Measurements from ENCODE around the gene HCN1. TPM values are rescaled to one million over a fixed set of nuclear protein-coding genes. Genes with fewer than 3 reads are reported as not detected.
"Not testable (repeated sequence)": the region's sequence is repeated elsewhere in the genome, so short reads cannot be mapped to it uniquely, and the experiment has no call there.

Gene HCN1
- total RNA-seq, 1 donor from 2014 or later = not detected

- no peak for TF ChIP-seq CTCF (IDR thresholded peaks at IDR 0.05; ENCODE audit: unreplicated experiment)
- Mint-ChIP-seq H3K4me1 (no peaks in the 10 kb centered on the region), H3K9me3 (peaks cover 12% of the 10 kb centered on the region), H3K4me3 (no peak overlapping the region), H3K36me3 (no peaks in the 10 kb centered on the region), H3K27me3 (ENCODE audit: low read depth) (no peaks in the 10 kb centered on the region), H3K27ac (no peak overlapping the region)
- no peak for DNase-seq (ENCODE audit: low spot score in 2 of 2, unreplicated experiment in 2 of 2)
Measured at GRCh38 chr5:45376417-45376816, 319.8 kb downstream of the HCN1 start.

GRCh38 chr5:45372629-45373028, 323.6 kb downstream of the HCN1 start:
- H3K4me1 Mint-ChIP-seq = no peaks in the 10 kb centered on the region
- no peak for DNase-seq (ENCODE audit: low spot score in 2 of 2, unreplicated experiment in 2 of 2)
- no peak overlapping the region for H3K27ac Mint-ChIP-seq
- H3K36me3 Mint-ChIP-seq = no peaks in the 10 kb centered on the region
- peaks cover 12% of the 10 kb centered on the region for H3K9me3 Mint-ChIP-seq
- no peaks in the 10 kb centered on the region for H3K27me3 Mint-ChIP-seq (ENCODE audit: low read depth)
- no peak overlapping the region for H3K4me3 Mint-ChIP-seq
- TF ChIP-seq CTCF (IDR thresholded peaks at IDR 0.05; ENCODE audit: unreplicated experiment) = no peak

- not testable (repeated sequence) for H3K4me3 Mint-ChIP-seq; H3K27ac Mint-ChIP-seq; H3K27me3 Mint-ChIP-seq (ENCODE audit: low read depth); DNase-seq (ENCODE audit: low spot score in 2 of 2, unreplicated experiment in 2 of 2); H3K9me3 Mint-ChIP-seq; H3K36me3 Mint-ChIP-seq; H3K4me1 Mint-ChIP-seq
Measured at GRCh38 chr5:45371423-45371822, 324.8 kb downstream of the HCN1 start.

GRCh38 chr5:45355189-45355992, 340.8 kb downstream of the HCN1 start:
- TF ChIP-seq CTCF (IDR thresholded peaks at IDR 0.05; ENCODE audit: unreplicated experiment) = no peak
- Mint-ChIP-seq H3K9me3 (peaks cover 3% of the 10 kb centered on the region), H3K27me3 (ENCODE audit: low read depth) (no peaks in the 10 kb centered on the region), H3K27ac (no peak overlapping the region), H3K36me3 (no peaks in the 10 kb centered on the region), H3K4me1 (no peaks in the 10 kb centered on the region), H3K4me3 (no peak overlapping the region)
- DNase-seq (ENCODE audit: low spot score in 2 of 2, unreplicated experiment in 2 of 2) = no peak

- H3K9me3 Mint-ChIP-seq = no peaks in the 10 kb centered on the region
- H3K27me3 Mint-ChIP-seq (ENCODE audit: low read depth) = no peaks in the 10 kb centered on the region
- no peak overlapping the region for H3K27ac Mint-ChIP-seq
- no peaks in the 10 kb centered on the region for H3K4me1 Mint-ChIP-seq
- H3K4me3 Mint-ChIP-seq = no peak overlapping the region
- no peaks in the 10 kb centered on the region for H3K36me3 Mint-ChIP-seq
- DNase-seq (ENCODE audit: low spot score in 2 of 2, unreplicated experiment in 2 of 2) = no peak
- no peak for TF ChIP-seq CTCF (IDR thresholded peaks at IDR 0.05; ENCODE audit: unreplicated experiment)
Measured at GRCh38 chr5:45336464-45336863, 359.7 kb downstream of the HCN1 start.

GRCh38 chr5:45335978-45336377, 360.2 kb downstream of the HCN1 start:
- TF ChIP-seq CTCF (IDR thresholded peaks at IDR 0.05; ENCODE audit: unreplicated experiment) = no peak
- no peaks in the 10 kb centered on the region for H3K4me1 Mint-ChIP-seq
- DNase-seq (ENCODE audit: low spot score in 2 of 2, unreplicated experiment in 2 of 2) = no peak
- H3K36me3 Mint-ChIP-seq = no peaks in the 10 kb centered on the region
- H3K4me3 Mint-ChIP-seq = no peak overlapping the region
- H3K9me3 Mint-ChIP-seq = no peaks in the 10 kb centered on the region
- no peaks in the 10 kb centered on the region for H3K27me3 Mint-ChIP-seq (ENCODE audit: low read depth)
- no peak overlapping the region for H3K27ac Mint-ChIP-seq
